GM23338 (cell line): ENCODE measurements around the gene PHF8. TPM values are rescaled to one million over a fixed set of nuclear protein-coding genes. Genes with fewer than 3 reads are reported as not detected.

Experiments
- ATAC-seq: fragments of 200-7000 bp; cut with Tn5 transposase; 3 replicates; pipeline ENCODE4 v1.9.1; 2020
- DNase-seq: peaks from one replicate; pipeline ENCODE4 v3.0.0-alpha.2; 2015; ENCODE audit warnings: low spot score
- H2AFZ ChIP-seq: fragments of 200-600 bp; sonication (generic); 2 replicates; pipeline ENCODE4 v1.8.0; 2016; ENCODE audit warnings: antibody characterized with exemption, mild to moderate bottlenecking, moderate library complexity
- H3F3A ChIP-seq: fragments of 200-600 bp; sonication (generic); replicated peaks from 2 replicates; pipeline ENCODE4 v1.8.0; 2017; ENCODE audit warnings: antibody characterized with exemption, mixed run types, low read depth
- H3K27ac ChIP-seq: fragments of 200-600 bp; sonication (generic); 2 replicates; pipeline ENCODE4 v1.6.1; 2016; ENCODE audit warnings: low read depth
- H3K27me3 ChIP-seq: fragments of 200-600 bp; sonication (generic); 2 replicates; pipeline ENCODE4 v1.8.0; 2016; ENCODE audit warnings: mild to moderate bottlenecking, mixed run types, moderate library complexity; ENCODE audit not compliant: insufficient read depth
- H3K36me3 ChIP-seq: fragments of 200-600 bp; sonication (generic); 2 replicates; pipeline ENCODE4 v1.8.0; 2016; ENCODE audit warnings: mild to moderate bottlenecking; ENCODE audit not compliant: insufficient read depth
- H3K4me1 ChIP-seq: fragments of 200-600 bp; sonication (generic); 2 replicates; pipeline ENCODE4 v1.8.0; 2016; ENCODE audit warnings: mild to moderate bottlenecking, moderate library complexity; ENCODE audit not compliant: insufficient read depth
- H3K4me2 ChIP-seq: fragments of 200-600 bp; sonication (generic); 2 replicates; pipeline ENCODE4 v1.7.1; 2017; ENCODE audit warnings: mixed run types
- H3K4me3 ChIP-seq: fragments of 200-600 bp; sonication (generic); 2 replicates; pipeline ENCODE4 v1.6.1; 2016; ENCODE audit warnings: mixed run types
- H3K79me2 ChIP-seq: fragments of 200-600 bp; sonication (generic); replicated peaks from 2 replicates; pipeline ENCODE4 v1.8.0; 2017; ENCODE audit warnings: mild to moderate bottlenecking; ENCODE audit not compliant: insufficient read depth
- H3K9me2 ChIP-seq: fragments of 200-600 bp; sonication (generic); 2 replicates; pipeline ENCODE4 v1.8.0; 2017; ENCODE audit not compliant: insufficient read depth
- H4K20me1 ChIP-seq: fragments of 200-600 bp; sonication (generic); replicated peaks from 2 replicates; pipeline ENCODE4 v1.8.0; 2017; ENCODE audit warnings: mild to moderate bottlenecking; ENCODE audit not compliant: insufficient read depth
- H3K27ac Mint-ChIP-seq: 2 replicates; pipeline ENCODE4 v1.8.0; 2020; ENCODE audit warnings: inconsistent platforms, mild to moderate bottlenecking, moderate library complexity, mixed read lengths
- H3K27me3 Mint-ChIP-seq: 3 replicates; pipeline ENCODE4 v1.8.0; 2022; ENCODE audit warnings: low read depth, mild to moderate bottlenecking, moderate library complexity, mixed read lengths, inconsistent platforms; ENCODE audit not compliant: insufficient read depth, poor library complexity
- H3K36me3 Mint-ChIP-seq: 3 replicates; pipeline ENCODE4 v1.8.0; 2021; ENCODE audit warnings: low read depth, mild to moderate bottlenecking, inconsistent platforms, moderate library complexity, mixed read lengths
- H3K4me1 Mint-ChIP-seq: 3 replicates; pipeline ENCODE4 v1.8.0; 2020; ENCODE audit warnings: mild to moderate bottlenecking, inconsistent platforms, mixed read lengths
- H3K4me3 Mint-ChIP-seq: 3 replicates; pipeline ENCODE4 v1.8.0; 2021; ENCODE audit warnings: moderate library complexity, mild to moderate bottlenecking, inconsistent platforms, mixed read lengths
- H3K9me3 Mint-ChIP-seq: 3 replicates; pipeline ENCODE4 v1.8.0; 2020; ENCODE audit warnings: moderate library complexity, mild to moderate bottlenecking, inconsistent platforms, mixed read lengths
- CREB1 ChIP-seq: fragments of 250-450 bp; sonication (Bioruptor Pico); IDR thresholded peaks from 2 replicates; pipeline ENCODE4 v1.5.0; 2020; ENCODE audit warnings: low read depth, mild to moderate bottlenecking, moderate library complexity
- CTCF ChIP-seq, 2 experiments: fragments of 200-600 bp in 1 of 2; sonication (generic) in 1 of 2; conservative IDR thresholded peaks; 2 replicates each; pipeline versions ENCODE4 v1.5.1 to v1.6.1; 2016 to 2017; ENCODE audit warnings: antibody characterized with exemption in 2 of 2, low read depth in 2 of 2, mild to moderate bottlenecking in 2 of 2, moderate library complexity in 1 of 2
- ETS1 ChIP-seq: IDR thresholded peaks from 2 replicates; pipeline ENCODE4 v1.6.1; 2016; ENCODE audit warnings: antibody characterized with exemption
- EZH2 ChIP-seq: fragments of 200-600 bp; sonication (generic); IDR thresholded peaks from one replicate; pipeline ENCODE4 v1.8.0; 2017; ENCODE audit warnings: antibody characterized with exemption, mild to moderate bottlenecking, low read depth; ENCODE audit not compliant: unreplicated experiment
- EZH2phosphoT487 ChIP-seq: fragments of 200-600 bp; sonication (generic); IDR thresholded peaks from one replicate; pipeline ENCODE4 v1.8.1; 2018; ENCODE audit warnings: antibody characterized with exemption; ENCODE audit not compliant: unreplicated experiment
- JUNB ChIP-seq: IDR thresholded peaks from one replicate; pipeline ENCODE4 v1.6.1; 2016; ENCODE audit warnings: antibody characterized with exemption; ENCODE audit not compliant: unreplicated experiment
- NANOG ChIP-seq: IDR thresholded peaks from 2 replicates; pipeline ENCODE4 v1.6.1; 2016; ENCODE audit warnings: antibody characterized with exemption, borderline replicate concordance
- POLR2AphosphoS5 ChIP-seq: IDR thresholded peaks from 2 replicates; pipeline ENCODE4 v1.6.1; 2016; ENCODE audit warnings: antibody characterized with exemption, low read depth
- REST ChIP-seq: IDR thresholded peaks from one replicate; pipeline ENCODE4 v1.6.1; 2018; ENCODE audit warnings: antibody characterized with exemption; ENCODE audit not compliant: unreplicated experiment
- STAT1 ChIP-seq: IDR thresholded peaks from one replicate; pipeline ENCODE4 v1.6.1; 2016; ENCODE audit warnings: antibody characterized with exemption; ENCODE audit not compliant: unreplicated experiment
- ZNF114 ChIP-seq: fragments of 250-450 bp; sonication (Bioruptor Pico); IDR thresholded peaks from 2 replicates; pipeline ENCODE4 v1.5.0; 2020; ENCODE audit warnings: mild to moderate bottlenecking, moderate library complexity
- ZNF331 ChIP-seq: fragments of 250-450 bp; sonication (Bioruptor Pico); IDR thresholded peaks from 2 replicates; pipeline ENCODE4 v1.5.0; 2020; ENCODE audit warnings: low read depth, mild to moderate bottlenecking, moderate library complexity
- polyA plus RNA-seq: library from polyadenylated mRNA; unstranded; fragments of >200 nt; fragmentation: Nextera tagmentation; extraction: Ambion mirVana; gene quantifications from 2 replicates; pipeline ENCODE4 v1.2.1, GENCODE V29; 2016
- total RNA-seq: library from RNA; depleted of rRNA; stranded (reverse); fragments of >200 nt; shearing (Covaris generic); gene quantifications from 2 replicates; pipeline ENCODE4 v1.2.3, GENCODE V29; 2014

PHF8 gene
- total and polyA plus RNA-seq, 2 experiments from 2014 or later, result 12.8 to 30.6 TPM

GRCh38 chrX:54089191-54089590, 44.9 kb upstream of the PHF8 start:
- Histone ChIP-seq H3K27me3 (no peaks in the 10 kb centered on the region), H3K9me2 (no peaks in the 10 kb centered on the region), H3K79me2 (no peaks in the 10 kb centered on the region), H2AFZ (no peak overlapping the region), H4K20me1 (no peaks in the 10 kb centered on the region), H3K27ac (no peak overlapping the region), H3K36me3 (no peaks in the 10 kb centered on the region), H3K4me2 (no peak overlapping the region), H3K4me1 (no peaks in the 10 kb centered on the region), H3K4me3 (no peak overlapping the region), H3F3A (no peaks in the 10 kb centered on the region)
- Mint-ChIP-seq H3K4me1 (no peaks in the 10 kb centered on the region), H3K9me3 (no peaks in the 10 kb centered on the region), H3K4me3 (no peak overlapping the region), H3K36me3 (no peaks in the 10 kb centered on the region), H3K27ac (no peak overlapping the region), H3K27me3 (no peaks in the 10 kb centered on the region)
- no peak for DNase-seq
- TF ChIP-seq ZNF114 (CRISPR knock-in tag), result no peak
- no peak for TF ChIP-seq NANOG
- no peak for TF ChIP-seq POLR2AphosphoS5
- no peak for TF ChIP-seq ETS1
- no peak for TF ChIP-seq CTCF (conservative IDR thresholded peaks at IDR 0.05; ENCODE audit: low read depth in 2 of 2)
- no peak for ATAC-seq

- H3K36me3 Mint-ChIP-seq, result no peaks in the 10 kb centered on the region
- H3K27me3 Mint-ChIP-seq, result no peaks in the 10 kb centered on the region
- H3K4me3 Mint-ChIP-seq, result no peak overlapping the region
- Histone ChIP-seq H3K4me2 (no peak overlapping the region), H3K27me3 (no peaks in the 10 kb centered on the region), H3F3A (no peaks in the 10 kb centered on the region), H3K9me2 (no peaks in the 10 kb centered on the region), H3K36me3 (no peaks in the 10 kb centered on the region), H2AFZ (no peak overlapping the region), H3K4me1 (no peaks in the 10 kb centered on the region), H3K27ac (no peak overlapping the region), H3K79me2 (no peaks in the 10 kb centered on the region), H3K4me3 (no peak overlapping the region), H4K20me1 (no peaks in the 10 kb centered on the region)
- no peak overlapping the region for H3K27ac Mint-ChIP-seq
- TF ChIP-seq EZH2phosphoT487, result no peak
- TF ChIP-seq CREB1 (CRISPR knock-in tag), result no peak
- TF ChIP-seq POLR2AphosphoS5, result no peak
- no peak for TF ChIP-seq JUNB
- H3K4me1 Mint-ChIP-seq, result no peaks in the 10 kb centered on the region
- H3K9me3 Mint-ChIP-seq, result no peaks in the 10 kb centered on the region
- ATAC-seq (no peak), DNase-seq (no peak)
Observed at GRCh38 chrX:54087661-54088060, 43.4 kb upstream of the PHF8 start.

- H3K27me3 Mint-ChIP-seq, result no peaks in the 10 kb centered on the region
- H3K36me3 ChIP-seq, result no peaks in the 10 kb centered on the region
- H3K27me3 ChIP-seq, result no peaks in the 10 kb centered on the region
- H3K4me2 ChIP-seq, result no peak overlapping the region
- H3K9me2 ChIP-seq, result no peaks in the 10 kb centered on the region
- no peaks in the 10 kb centered on the region for H3K36me3 Mint-ChIP-seq
- H3K4me1 ChIP-seq, result no peaks in the 10 kb centered on the region
- no peaks in the 10 kb centered on the region for H4K20me1 ChIP-seq
- no peak overlapping the region for H3K4me3 Mint-ChIP-seq
- no peak overlapping the region for H3K27ac ChIP-seq
- no peaks in the 10 kb centered on the region for H3K79me2 ChIP-seq
- H3K9me3 Mint-ChIP-seq, result no peaks in the 10 kb centered on the region
- no peak overlapping the region for H3K27ac Mint-ChIP-seq
- H3K4me1 Mint-ChIP-seq, result no peaks in the 10 kb centered on the region
- no peak overlapping the region for H2AFZ ChIP-seq
- H3K4me3 ChIP-seq, result no peak overlapping the region
- DNase-seq (no peak), ATAC-seq (no peak)
- no peaks in the 10 kb centered on the region for H3F3A ChIP-seq
- TF ChIP-seq POLR2AphosphoS5 (no peak), ZNF114 (CRISPR knock-in tag) (no peak), JUNB (no peak), REST (no peak), EZH2phosphoT487 (no peak), STAT1 (no peak), EZH2 (no peak), ZNF331 (CRISPR knock-in tag) (no peak)
Observed at GRCh38 chrX:54085666-54086065, 41.4 kb upstream of the PHF8 start.
